ENCODE data around the gene NDST1. TPM values are rescaled to one million over a fixed set of nuclear protein-coding genes. Genes with fewer than 3 reads are reported as not detected.

Gene NDST1
- polyA plus RNA-seq, 1 of the 3 experiments (the other 2 are of a cell fraction): 29.2 TPM

- Histone ChIP-seq H3K4me2 (no peak overlapping the region), H3F3A (replicated peaks; ENCODE audit: insufficient read depth) (peaks cover 25% of the 10 kb centered on the region), H3K9me3 (no peaks in the 10 kb centered on the region), H4K20me1 (ENCODE audit: insufficient read depth) (no peaks in the 10 kb centered on the region), H3K4me1 (ENCODE audit: control insufficient read depth in 1 of 2, insufficient read depth in 2 of 2, low read depth in 1 of 2, low read length in 1 of 2) (peaks cover 0 to 23% of the 10 kb centered on the region in 2 experiments; a peak in 3 of 4 replicates), H3K4me3 (ENCODE audit: low read depth in 2 of 2, low read length in 1 of 2) (no peak overlapping the region), H2AFZ (ENCODE audit: low read depth) (no peak overlapping the region), H3K79me2 (ENCODE audit: insufficient read depth) (no peaks in the 10 kb centered on the region), H3K27me3 (ENCODE audit: insufficient read depth) (no peaks in the 10 kb centered on the region), H3K9ac (no peak overlapping the region; the same call in 1 of the 2 replicates), H3K9me2 (no peaks in the 10 kb centered on the region), H3K27ac (ENCODE audit: low read depth in 2 of 2, low read length in 1 of 2) (peak overlapping the region in 1 of 2 experiments; percentile 62; a peak in 2 of 4 replicates), H3K36me3 (replicated peaks in 1 of 2; ENCODE audit: control insufficient read depth in 1 of 2, insufficient read depth in 2 of 2, low read length in 1 of 2) (no peaks in the 10 kb centered on the region)
- 25% methylated on average over 6 of the region's 6 CpGs for WGBS (ENCODE audit: low lambda C conversion rate)
- POLR2A ChIA-PET: no interaction called here
- DNase-seq: no peak
- CTCF ChIA-PET: no interaction called here
- TF ChIP-seq CTCF (IDR thresholded peaks at IDR 0.05) (no peak), NFIC (IDR thresholded peaks at IDR 0.05; ENCODE audit: borderline replicate concordance) (peak; percentile 73; the same call in 1 of the 2 replicates), ZBTB33 (IDR thresholded peaks at IDR 0.05; ENCODE audit: borderline replicate concordance, low read depth) (peak; percentile 46; the same call in 1 of the 2 replicates), REST (IDR thresholded peaks at IDR 0.05; ENCODE audit: low read depth, low read length) (peak; percentile 93), FOSL2 (IDR thresholded peaks at IDR 0.05; ENCODE audit: borderline replicate concordance, low read depth) (peak; percentile 94), NRF1 (IDR thresholded peaks at IDR 0.05; ENCODE audit: low read depth, low read length) (no peak), MXI1 (IDR thresholded peaks at IDR 0.05; ENCODE audit: low read depth, low read length) (no peak), SMC3 (IDR thresholded peaks at IDR 0.05; ENCODE audit: low read depth, low read length) (no peak), PBX3 (IDR thresholded peaks at IDR 0.05) (peak; percentile 67), JUND (IDR thresholded peaks at IDR 0.05) (peak; percentile 95), GABPA (IDR thresholded peaks at IDR 0.05; ENCODE audit: low read depth) (no peak), YY1 (IDR thresholded peaks at IDR 0.05; ENCODE audit: low read depth) (no peak), MAX (IDR thresholded peaks at IDR 0.05; ENCODE audit: low read depth) (peak; percentile 86), POLR2AphosphoS5 (IDR thresholded peaks at IDR 0.05; ENCODE audit: low read depth, low read length) (peak; percentile 72; the same call in 1 of the 2 replicates), RFX5 (IDR thresholded peaks at IDR 0.05; ENCODE audit: low read length) (no peak), EP300 (IDR thresholded peaks at IDR 0.05; ENCODE audit: borderline replicate concordance in 1 of 2, low read depth in 1 of 2, low read length in 1 of 2) (peak in 1 of 2 experiments; percentile 86; a peak in 1 of 4 replicates), RCOR1 (IDR thresholded peaks at IDR 0.05; ENCODE audit: low read length) (no peak), EZH2phosphoT487 (IDR thresholded peaks at IDR 0.05; ENCODE audit: borderline replicate concordance, low read depth) (no peak), TEAD4 (IDR thresholded peaks at IDR 0.05; ENCODE audit: borderline replicate concordance, insufficient read depth) (peak; percentile 94), TCF12 (IDR thresholded peaks at IDR 0.05) (peak; percentile 96), FOXM1 (IDR thresholded peaks at IDR 0.05; ENCODE audit: low read depth) (0 out of 2 replicates have a peak, but pooled peaks have one; percentile 61), FOXJ3 (CRISPR knock-in tag; IDR thresholded peaks at IDR 0.05) (no peak), RXRA (IDR thresholded peaks at IDR 0.05; ENCODE audit: borderline replicate concordance, low read depth) (peak; percentile 81; the same call in 1 of the 2 replicates), SIN3A (IDR thresholded peaks at IDR 0.05; ENCODE audit: borderline replicate concordance, low read depth, low read length) (peak; percentile 61; the same call in 1 of the 2 replicates)
These were observed 38.0 kb upstream of the NDST1 start for GRCh38 chr5:150469718-150470469.
